OCI-LY7 (cell line): ENCODE measurements around the gene PHF20.

Experiments
- CTCF ChIP-seq: fragments of 200-600 bp; sonication (generic); conservative IDR thresholded peaks from 2 replicates; pipeline ENCODE4 v1.5.1; 2014; ENCODE audit warnings: mild to moderate bottlenecking, antibody characterized with exemption, low read length, moderate library complexity, mixed read lengths
- EZH2phosphoT487 ChIP-seq: fragments of 200-600 bp; sonication (generic); IDR thresholded peaks from 2 replicates; pipeline ENCODE4 v1.6.1; 2018; ENCODE audit warnings: low read depth, borderline replicate concordance, mild to moderate bottlenecking, mixed run types, antibody characterized with exemption, low read length, moderate library complexity, mixed read lengths

- TF ChIP-seq CTCF (no peak), EZH2phosphoT487 (no peak)
Measured at GRCh38 chr20:35796571-35796970, 24.8 kb downstream of the PHF20 start.
